ENCODE results near the gene STAG2.
A peak's percentile ranks its signal among the peaks of the same experiment; 100 is the strongest.

STAG2 gene

DNA sequence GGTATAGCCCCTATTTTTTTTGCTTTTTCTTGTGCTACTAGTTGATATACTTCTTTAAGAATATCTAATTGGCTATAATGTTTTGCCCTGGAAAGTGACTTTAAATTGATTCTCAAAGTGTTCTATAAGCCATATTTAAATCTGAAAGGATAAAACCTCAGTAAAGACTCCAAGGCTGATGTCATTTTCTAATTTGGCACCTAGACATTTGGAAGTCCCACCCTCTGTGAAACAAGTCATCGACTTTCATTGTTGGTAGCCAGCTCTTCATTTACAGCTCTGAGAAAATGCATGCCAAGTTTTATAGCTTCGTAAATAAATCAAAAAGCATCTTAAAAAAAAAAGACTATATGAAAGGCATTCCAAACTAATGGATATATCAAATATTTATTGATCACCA lies 18.0 kb upstream of the STAG2 start:
- DNase-seq (ENCODE audit: insufficient read length, low spot score) = no peak
- TF ChIP-seq PAX5 (IDR thresholded peaks at IDR 0.05; ENCODE audit: insufficient read depth, low read length, severe bottlenecking) = no peak

GRCh38 chrX:123949846-123950245 lies 11.7 kb upstream of the STAG2 start:
- TF ChIP-seq SPI1 (IDR thresholded peaks at IDR 0.05; ENCODE audit: low read depth, low read length) = no peak
- TF ChIP-seq POLR2AphosphoS5 (IDR thresholded peaks at IDR 0.05; ENCODE audit: low read depth, low read length) = no peak
- TF ChIP-seq TAF1 (IDR thresholded peaks at IDR 0.05; ENCODE audit: low read depth, low read length) = no peak
- TF ChIP-seq POLR2A (IDR thresholded peaks at IDR 0.05; ENCODE audit: low read depth, low read length) = no peak
- no peak for TF ChIP-seq PAX5 (IDR thresholded peaks at IDR 0.05; ENCODE audit: insufficient read depth, low read length, severe bottlenecking)
- no peak for TF ChIP-seq POU2F2 (IDR thresholded peaks at IDR 0.05; ENCODE audit: low read depth, low read length)
- FAIRE-seq (no peak), DNase-seq (ENCODE audit: insufficient read length, low spot score) (no peak)

More for the DNA sequence above, 18.0 kb upstream of the STAG2 start:
- no peak for FAIRE-seq

DNA sequence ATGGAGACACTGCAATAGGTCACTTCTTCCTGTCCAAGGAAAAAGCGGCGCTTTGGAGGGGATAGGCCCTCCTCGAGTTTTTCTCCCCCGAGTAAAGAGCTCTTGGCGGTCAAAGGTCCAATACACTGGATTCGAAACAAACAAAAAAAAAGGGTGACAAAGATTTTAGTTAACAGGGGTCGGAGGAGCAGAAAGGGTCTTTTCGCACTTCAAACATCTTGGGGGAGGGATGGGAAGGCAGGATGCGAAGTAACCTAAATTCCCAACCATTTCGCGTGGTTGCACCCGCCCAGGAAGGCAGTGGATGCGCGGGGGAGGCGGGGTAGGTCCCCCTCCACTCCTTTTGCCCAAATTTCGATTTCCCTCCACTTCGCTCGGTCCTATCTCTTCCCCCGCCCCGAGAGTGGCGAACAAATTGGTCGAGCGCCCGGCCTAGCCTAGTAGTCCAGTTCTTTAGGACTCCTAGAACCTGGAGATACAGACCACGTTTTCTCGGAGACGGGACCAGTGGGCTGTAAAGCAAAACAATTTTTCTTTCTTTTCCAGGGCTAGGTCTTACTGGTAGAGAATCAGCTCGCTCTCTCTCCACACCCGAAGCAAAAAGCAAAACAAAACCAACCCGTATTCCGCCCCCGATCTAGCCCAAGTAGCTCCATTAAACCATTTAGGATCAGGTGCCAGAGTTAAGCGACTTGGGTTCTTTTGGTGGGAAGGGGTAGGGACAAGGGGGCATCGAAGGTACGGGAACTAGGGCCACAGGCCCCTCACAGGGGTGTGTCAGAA lies 2.0 kb upstream of the STAG2 start:
- DNase-seq (ENCODE audit: insufficient read length, low spot score) (no peak), FAIRE-seq (no peak)
- no peak for TF ChIP-seq PAX5 (IDR thresholded peaks at IDR 0.05; ENCODE audit: insufficient read depth, low read length, severe bottlenecking)
- no peak for TF ChIP-seq POU2F2 (IDR thresholded peaks at IDR 0.05; ENCODE audit: low read depth, low read length)
- no peak for TF ChIP-seq POLR2A (IDR thresholded peaks at IDR 0.05; ENCODE audit: low read depth, low read length)
- no peak for TF ChIP-seq TAF1 (IDR thresholded peaks at IDR 0.05; ENCODE audit: low read depth, low read length)
- no peak for TF ChIP-seq POLR2AphosphoS5 (IDR thresholded peaks at IDR 0.05; ENCODE audit: low read depth, low read length)
- TF ChIP-seq SPI1 (IDR thresholded peaks at IDR 0.05; ENCODE audit: low read depth, low read length) = no peak

- no peak for FAIRE-seq
- TF ChIP-seq POLR2A (IDR thresholded peaks at IDR 0.05; ENCODE audit: low read depth, low read length) (no peak), TAF1 (IDR thresholded peaks at IDR 0.05; ENCODE audit: low read depth, low read length) (no peak), PAX5 (IDR thresholded peaks at IDR 0.05; ENCODE audit: insufficient read depth, low read length, severe bottlenecking) (no peak), SPI1 (IDR thresholded peaks at IDR 0.05; ENCODE audit: low read depth, low read length) (no peak)
- DNase-seq (ENCODE audit: insufficient read length, low spot score) = no peak
These were observed 594 bp upstream of the STAG2 start for GRCh38 chrX:123960956-123961267.

GRCh38 chrX:123962006-123962467 lies 531 bp downstream of the STAG2 start:
- TF ChIP-seq POLR2AphosphoS5 (IDR thresholded peaks at IDR 0.05; ENCODE audit: low read depth, low read length) = no peak
- TF ChIP-seq TAF1 (IDR thresholded peaks at IDR 0.05; ENCODE audit: low read depth, low read length) = peak; percentile 25; the same call in 1 of the 2 replicates
- FAIRE-seq (peak; percentile 23), DNase-seq (ENCODE audit: insufficient read length, low spot score) (no peak)

- DNase-seq (ENCODE audit: insufficient read length, low spot score) = no peak
- TF ChIP-seq POLR2AphosphoS5 (IDR thresholded peaks at IDR 0.05; ENCODE audit: low read depth, low read length) = peak; percentile 64
- peak; percentile 63 for TF ChIP-seq POLR2A (IDR thresholded peaks at IDR 0.05; ENCODE audit: low read depth, low read length)
- no peak for TF ChIP-seq SPI1 (IDR thresholded peaks at IDR 0.05; ENCODE audit: low read depth, low read length)
- peak; percentile 74 for TF ChIP-seq TAF1 (IDR thresholded peaks at IDR 0.05; ENCODE audit: low read depth, low read length)
- peak; percentile 88 for FAIRE-seq
These were observed 1.4 kb downstream of the STAG2 start for GRCh38 chrX:123962794-123963373.

DNA sequence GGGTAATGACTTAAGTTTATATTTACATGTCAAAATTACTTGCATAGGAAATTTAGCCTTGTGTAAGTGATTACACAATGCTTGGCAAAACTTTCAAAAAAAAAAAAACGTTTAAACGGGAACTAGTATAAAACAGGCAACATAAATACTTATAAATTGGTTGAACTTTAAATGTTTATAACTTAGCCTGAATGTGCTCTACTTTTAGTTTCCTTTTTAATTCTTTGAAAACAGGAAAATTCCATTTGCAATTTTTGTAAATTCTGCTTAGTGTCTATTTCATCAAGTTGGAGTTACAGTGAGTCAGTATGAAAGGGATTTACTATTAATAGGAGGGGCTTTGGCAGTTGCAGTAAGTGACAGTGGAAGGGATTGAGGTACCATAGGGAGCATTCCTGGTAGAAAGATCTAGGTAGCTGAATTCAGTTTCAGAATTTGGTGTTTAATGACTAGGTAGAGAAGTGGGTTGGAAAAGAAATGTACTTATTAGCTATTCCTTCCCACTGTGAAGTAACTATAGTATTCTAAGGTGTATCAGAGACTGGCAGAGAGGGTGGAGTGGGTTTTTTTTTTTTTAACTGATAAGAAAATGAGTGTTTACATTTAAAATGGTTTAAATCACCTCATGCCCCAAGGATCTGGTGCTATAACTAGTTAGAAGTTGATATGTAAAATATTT lies 2.8 kb downstream of the STAG2 start:
- DNase-seq (ENCODE audit: insufficient read length, low spot score) (no peak), FAIRE-seq (no peak)
- TF ChIP-seq POLR2A (IDR thresholded peaks at IDR 0.05; ENCODE audit: low read depth, low read length) = no peak
- TF ChIP-seq PAX5 (IDR thresholded peaks at IDR 0.05; ENCODE audit: insufficient read depth, low read length, severe bottlenecking) = no peak
- no peak for TF ChIP-seq POLR2AphosphoS5 (IDR thresholded peaks at IDR 0.05; ENCODE audit: low read depth, low read length)
- TF ChIP-seq TAF1 (IDR thresholded peaks at IDR 0.05; ENCODE audit: low read depth, low read length) = no peak
- TF ChIP-seq POU2F2 (IDR thresholded peaks at IDR 0.05; ENCODE audit: low read depth, low read length) = no peak
- TF ChIP-seq SPI1 (IDR thresholded peaks at IDR 0.05; ENCODE audit: low read depth, low read length) = no peak

- TF ChIP-seq POLR2A (IDR thresholded peaks at IDR 0.05; ENCODE audit: low read depth, low read length) = no peak
- TF ChIP-seq POU2F2 (IDR thresholded peaks at IDR 0.05; ENCODE audit: low read depth, low read length) = no peak
- TF ChIP-seq POLR2AphosphoS5 (IDR thresholded peaks at IDR 0.05; ENCODE audit: low read depth, low read length) = no peak
- TF ChIP-seq PAX5 (IDR thresholded peaks at IDR 0.05; ENCODE audit: insufficient read depth, low read length, severe bottlenecking) = no peak
- TF ChIP-seq TAF1 (IDR thresholded peaks at IDR 0.05; ENCODE audit: low read depth, low read length) = no peak
- no peak for TF ChIP-seq SPI1 (IDR thresholded peaks at IDR 0.05; ENCODE audit: low read depth, low read length)
- DNase-seq (ENCODE audit: insufficient read length, low spot score) (no peak), FAIRE-seq (no peak)
These were observed 4.2 kb downstream of the STAG2 start for GRCh38 chrX:123965712-123966111.

GRCh38 chrX:123967497-123967896 lies 6.0 kb downstream of the STAG2 start:
- TF ChIP-seq POU2F2 (IDR thresholded peaks at IDR 0.05; ENCODE audit: low read depth, low read length) (no peak), SPI1 (IDR thresholded peaks at IDR 0.05; ENCODE audit: low read depth, low read length) (no peak), PAX5 (IDR thresholded peaks at IDR 0.05; ENCODE audit: insufficient read depth, low read length, severe bottlenecking) (no peak), POLR2AphosphoS5 (IDR thresholded peaks at IDR 0.05; ENCODE audit: low read depth, low read length) (no peak), TAF1 (IDR thresholded peaks at IDR 0.05; ENCODE audit: low read depth, low read length) (no peak)
- FAIRE-seq (no peak), DNase-seq (ENCODE audit: insufficient read length, low spot score) (no peak)

All from GM12891 (cell line).